ENCODE data around the gene PMEL. TPM values are rescaled to one million over a fixed set of nuclear protein-coding genes. Genes with fewer than 3 reads are reported as not detected.

Gene PMEL
- total RNA-seq, 1 experiment from 2014 or later = 5.8 TPM

DNA sequence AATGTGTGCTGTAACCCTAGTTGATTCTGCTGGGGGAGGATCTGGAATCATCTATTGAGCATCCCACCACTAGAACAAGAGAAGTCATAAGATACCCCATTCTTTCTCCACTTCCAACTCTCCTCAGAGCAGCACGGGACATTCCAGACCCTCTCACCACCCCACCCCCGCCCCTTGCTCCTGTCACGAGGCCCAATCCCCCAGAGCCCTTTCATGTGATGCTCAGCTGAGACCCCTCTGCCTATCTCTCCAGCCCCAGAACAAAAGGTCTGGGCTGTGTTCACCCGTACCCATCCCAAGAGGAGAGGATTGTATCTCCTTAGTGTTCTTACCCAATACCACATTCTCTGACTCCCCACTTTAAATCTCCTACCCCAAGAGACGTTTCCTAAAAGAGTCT, 602 bp downstream of the PMEL start:
- Histone ChIP-seq H3K9me2 (ENCODE audit: insufficient read depth) (no peaks in the 10 kb centered on the region), H3K4me2 (ENCODE audit: low read length) (no peak overlapping the region), H3K79me2 (ENCODE audit: insufficient read depth, low read length) (peaks cover 29% of the 10 kb centered on the region), H3K27ac (ENCODE audit: low read depth, low read length) (no peak overlapping the region), H3K4me3 (replicated peaks in 1 of 2; ENCODE audit: low read depth in 1 of 2, low read length in 2 of 2) (no peak overlapping the region), H3K9me3 (ENCODE audit: control insufficient read depth in 1 of 2, insufficient read depth in 1 of 2, low read depth in 1 of 2, low read length in 2 of 2) (no peaks in the 10 kb centered on the region), H3K9ac (ENCODE audit: low read length) (no peak overlapping the region), H2AFZ (ENCODE audit: low read depth, low read length, poor library complexity, severe bottlenecking) (no peak overlapping the region), H4K20me1 (ENCODE audit: insufficient read depth) (no peaks in the 10 kb centered on the region), H3K4me1 (ENCODE audit: control insufficient read depth in 1 of 2, insufficient read depth in 2 of 2, low read length in 2 of 2) (peaks cover 8 to 16% of the 10 kb centered on the region in 2 experiments), H3K27me3 (ENCODE audit: insufficient read depth, low read length) (no peaks in the 10 kb centered on the region), H3K36me3 (ENCODE audit: control insufficient read depth in 1 of 2, insufficient read depth in 2 of 2, low read length in 2 of 2) (peaks cover 16% of the 10 kb centered on the region in 2 experiments; a peak in 3 of 4 replicates)
- CTCF ChIA-PET = no interaction called here
- POLR2A ChIA-PET = no interaction called here
- BruUV-seq (replicated peaks) = no TSS peak
- DNase-seq (ENCODE audit: low read depth, low spot score) (no peak), ATAC-seq (no peak)
- RAD21 ChIA-PET (ENCODE audit: low non-redundant PET in 1 of 2, low total read pairs in 2 of 2, uncharacterized antibody in 2 of 2, unreplicated experiment in 2 of 2) = no interaction called here
- no peak for TF ChIP-seq ZNF274 (IDR thresholded peaks at IDR 0.05; ENCODE audit: low read depth, low read length)
- TF ChIP-seq POLR2AphosphoS5 (IDR thresholded peaks at IDR 0.05; ENCODE audit: low read depth, low read length) = no peak
- TF ChIP-seq, protein P1, sequence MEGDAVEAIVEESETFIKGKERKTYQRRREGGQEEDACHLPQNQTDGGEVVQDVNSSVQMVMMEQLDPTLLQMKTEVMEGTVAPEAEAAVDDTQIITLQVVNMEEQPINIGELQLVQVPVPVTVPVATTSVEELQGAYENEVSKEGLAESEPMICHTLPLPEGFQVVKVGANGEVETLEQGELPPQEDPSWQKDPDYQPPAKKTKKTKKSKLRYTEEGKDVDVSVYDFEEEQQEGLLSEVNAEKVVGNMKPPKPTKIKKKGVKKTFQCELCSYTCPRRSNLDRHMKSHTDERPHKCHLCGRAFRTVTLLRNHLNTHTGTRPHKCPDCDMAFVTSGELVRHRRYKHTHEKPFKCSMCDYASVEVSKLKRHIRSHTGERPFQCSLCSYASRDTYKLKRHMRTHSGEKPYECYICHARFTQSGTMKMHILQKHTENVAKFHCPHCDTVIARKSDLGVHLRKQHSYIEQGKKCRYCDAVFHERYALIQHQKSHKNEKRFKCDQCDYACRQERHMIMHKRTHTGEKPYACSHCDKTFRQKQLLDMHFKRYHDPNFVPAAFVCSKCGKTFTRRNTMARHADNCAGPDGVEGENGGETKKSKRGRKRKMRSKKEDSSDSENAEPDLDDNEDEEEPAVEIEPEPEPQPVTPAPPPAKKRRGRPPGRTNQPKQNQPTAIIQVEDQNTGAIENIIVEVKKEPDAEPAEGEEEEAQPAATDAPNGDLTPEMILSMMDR (IDR thresholded peaks at IDR 0.05 in 2 of 3, conservative IDR thresholded peaks at IDR 0.05 in 1 of 3; ENCODE audit: borderline replicate concordance in 1 of 3, insufficient read depth in 1 of 3, low read depth in 2 of 3, low read length in 2 of 3) = no peak
- no peak for TF ChIP-seq EZH2phosphoT487 (IDR thresholded peaks at IDR 0.05; ENCODE audit: borderline replicate concordance)
- no peak for TF ChIP-seq POLR2A (IDR thresholded peaks at IDR 0.05; ENCODE audit: borderline replicate concordance, extremely low read depth, insufficient read depth, insufficient read length)
- no peak for TF ChIP-seq SIN3A (IDR thresholded peaks at IDR 0.05; ENCODE audit: low read depth)
- no peak for TF ChIP-seq EGR1 (IDR thresholded peaks at IDR 0.05; ENCODE audit: low read depth)
- no peak for TF ChIP-seq ZBTB33 (IDR thresholded peaks at IDR 0.05; ENCODE audit: extremely low read depth, insufficient replicate concordance, low read length)
- no peak for TF ChIP-seq TCF7L2 (IDR thresholded peaks at IDR 0.05; ENCODE audit: borderline replicate concordance, extremely low read depth, insufficient read depth, insufficient read length)
- TF ChIP-seq MAX (IDR thresholded peaks at IDR 0.05) = no peak
- no peak for TF ChIP-seq JUND (IDR thresholded peaks at IDR 0.05)
- no peak for TF ChIP-seq RAD21 (IDR thresholded peaks at IDR 0.05; ENCODE audit: low read depth)
- no peak for TF ChIP-seq ATF3 (IDR thresholded peaks at IDR 0.05)
- TF ChIP-seq EZH2 (IDR thresholded peaks at IDR 0.05) = no peak
- TF ChIP-seq CBX3 (IDR thresholded peaks at IDR 0.05; ENCODE audit: low read depth) = no peak
- TF ChIP-seq FOSL1 (IDR thresholded peaks at IDR 0.05; ENCODE audit: low read depth) = no peak
- TF ChIP-seq YY1 (IDR thresholded peaks at IDR 0.05; ENCODE audit: extremely low read depth, insufficient replicate concordance, low read depth, low read length) = no peak
- intact Hi-C loops (cut with micrococcal nuclease) = no loop called here
